ENCODE data around the gene E2F6.

The E2F6 gene

DNA sequence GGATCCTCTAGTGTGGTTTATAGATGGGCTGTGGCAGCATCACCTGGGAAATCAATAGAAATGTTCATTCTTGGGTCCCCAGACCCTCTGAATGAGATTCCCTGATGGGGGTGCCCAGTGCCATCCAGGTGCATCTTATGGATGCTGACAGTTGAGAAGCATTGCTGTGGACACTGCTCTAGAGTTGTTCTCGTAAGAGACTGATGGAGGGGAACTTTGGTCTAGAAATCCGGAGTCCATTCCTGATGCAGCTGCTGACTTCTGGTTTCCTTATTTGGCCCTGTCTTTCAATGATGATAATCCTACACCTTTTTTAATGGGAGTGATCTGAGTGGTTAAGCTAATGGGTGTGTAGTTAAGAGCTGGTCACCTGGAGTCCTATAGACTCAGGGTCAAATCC is 28.3 kb upstream of the E2F6 start:
- Histone ChIP-seq H3K9ac (no peak overlapping the region), H3K4me2 (ENCODE audit: low read length) (no peak overlapping the region), H3K27me3 (ENCODE audit: control insufficient read depth, insufficient read depth, low read length) (no peaks in the 10 kb centered on the region), H3K9me3 (ENCODE audit: control insufficient read depth, low read length) (no peaks in the 10 kb centered on the region), H3K4me3 (ENCODE audit: low read depth, low read length) (no peak overlapping the region), H3K79me2 (no peaks in the 10 kb centered on the region), H2AFZ (no peak overlapping the region), H3K4me1 (peaks cover 11% of the 10 kb centered on the region), H3K36me3 (ENCODE audit: control insufficient read depth, insufficient read depth, low read length) (no peaks in the 10 kb centered on the region), H3K27ac (no peak overlapping the region)
- TF ChIP-seq, protein P1, sequence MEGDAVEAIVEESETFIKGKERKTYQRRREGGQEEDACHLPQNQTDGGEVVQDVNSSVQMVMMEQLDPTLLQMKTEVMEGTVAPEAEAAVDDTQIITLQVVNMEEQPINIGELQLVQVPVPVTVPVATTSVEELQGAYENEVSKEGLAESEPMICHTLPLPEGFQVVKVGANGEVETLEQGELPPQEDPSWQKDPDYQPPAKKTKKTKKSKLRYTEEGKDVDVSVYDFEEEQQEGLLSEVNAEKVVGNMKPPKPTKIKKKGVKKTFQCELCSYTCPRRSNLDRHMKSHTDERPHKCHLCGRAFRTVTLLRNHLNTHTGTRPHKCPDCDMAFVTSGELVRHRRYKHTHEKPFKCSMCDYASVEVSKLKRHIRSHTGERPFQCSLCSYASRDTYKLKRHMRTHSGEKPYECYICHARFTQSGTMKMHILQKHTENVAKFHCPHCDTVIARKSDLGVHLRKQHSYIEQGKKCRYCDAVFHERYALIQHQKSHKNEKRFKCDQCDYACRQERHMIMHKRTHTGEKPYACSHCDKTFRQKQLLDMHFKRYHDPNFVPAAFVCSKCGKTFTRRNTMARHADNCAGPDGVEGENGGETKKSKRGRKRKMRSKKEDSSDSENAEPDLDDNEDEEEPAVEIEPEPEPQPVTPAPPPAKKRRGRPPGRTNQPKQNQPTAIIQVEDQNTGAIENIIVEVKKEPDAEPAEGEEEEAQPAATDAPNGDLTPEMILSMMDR (IDR thresholded peaks at IDR 0.05), result no peak

DNA sequence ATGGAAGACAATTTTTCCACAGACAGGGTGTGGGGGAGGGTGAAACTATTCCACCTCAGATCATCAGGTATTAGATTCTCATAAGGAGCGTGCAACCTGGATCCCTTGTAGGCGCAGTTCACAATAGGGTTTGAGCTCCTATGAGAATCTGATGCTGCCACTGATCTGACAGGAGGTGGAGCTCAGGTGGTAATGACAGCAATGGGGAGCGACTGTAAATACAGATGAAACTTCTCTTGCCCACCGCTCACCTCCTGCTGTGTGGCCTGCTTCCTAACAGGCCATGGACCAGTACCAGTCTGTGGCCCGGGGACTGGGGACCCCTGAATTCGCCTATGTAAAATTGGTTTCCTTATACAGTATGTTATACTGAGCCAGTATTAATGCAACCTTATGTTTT is 27.3 kb upstream of the E2F6 start:
- Histone ChIP-seq H3K9ac (no peak overlapping the region), H2AFZ (no peak overlapping the region), H3K9me3 (ENCODE audit: control insufficient read depth, low read length) (no peaks in the 10 kb centered on the region), H3K27ac (no peak overlapping the region), H3K4me1 (peaks cover 1% of the 10 kb centered on the region), H3K4me3 (ENCODE audit: low read depth, low read length) (no peak overlapping the region), H3K36me3 (ENCODE audit: control insufficient read depth, insufficient read depth, low read length) (no peaks in the 10 kb centered on the region), H3K4me2 (ENCODE audit: low read length) (no peak overlapping the region), H3K27me3 (ENCODE audit: control insufficient read depth, insufficient read depth, low read length) (no peaks in the 10 kb centered on the region), H3K79me2 (no peaks in the 10 kb centered on the region)
- TF ChIP-seq, protein P1 (IDR thresholded peaks at IDR 0.05), result no peak

DNA sequence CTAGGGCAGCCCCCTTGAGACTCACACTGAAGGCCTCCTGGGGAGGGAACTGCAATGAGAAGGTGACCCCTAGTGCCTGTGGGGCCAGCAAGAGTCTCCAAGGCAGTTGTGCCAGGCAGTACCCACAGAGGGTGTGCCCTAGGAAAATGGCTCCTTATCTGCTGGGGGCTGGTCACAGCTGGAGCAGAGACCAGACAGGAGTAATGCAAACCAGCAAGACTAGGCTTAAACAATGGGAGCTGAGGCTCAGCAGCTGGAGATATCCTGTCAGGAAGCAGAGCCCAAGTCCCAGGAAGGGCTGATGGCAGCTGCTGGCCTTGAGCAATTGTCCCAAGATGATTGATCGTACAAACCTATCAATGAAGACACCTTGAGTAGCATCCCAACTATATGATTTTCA is 26.8 kb upstream of the E2F6 start:
- no peak overlapping the region for H3K9ac ChIP-seq
- H3K9me3 ChIP-seq (ENCODE audit: control insufficient read depth, low read length), result no peaks in the 10 kb centered on the region
- no peak overlapping the region for H3K4me3 ChIP-seq (ENCODE audit: low read depth, low read length)
- no peaks in the 10 kb centered on the region for H3K4me1 ChIP-seq
- TF ChIP-seq, protein P1 (IDR thresholded peaks at IDR 0.05), result no peak
- no peaks in the 10 kb centered on the region for H3K36me3 ChIP-seq (ENCODE audit: control insufficient read depth, insufficient read depth, low read length)
- no peak overlapping the region for H3K4me2 ChIP-seq (ENCODE audit: low read length)
- no peak overlapping the region for H3K27ac ChIP-seq
- no peaks in the 10 kb centered on the region for H3K79me2 ChIP-seq
- H3K27me3 ChIP-seq (ENCODE audit: control insufficient read depth, insufficient read depth, low read length), result no peaks in the 10 kb centered on the region
- no peak overlapping the region for H2AFZ ChIP-seq

DNA sequence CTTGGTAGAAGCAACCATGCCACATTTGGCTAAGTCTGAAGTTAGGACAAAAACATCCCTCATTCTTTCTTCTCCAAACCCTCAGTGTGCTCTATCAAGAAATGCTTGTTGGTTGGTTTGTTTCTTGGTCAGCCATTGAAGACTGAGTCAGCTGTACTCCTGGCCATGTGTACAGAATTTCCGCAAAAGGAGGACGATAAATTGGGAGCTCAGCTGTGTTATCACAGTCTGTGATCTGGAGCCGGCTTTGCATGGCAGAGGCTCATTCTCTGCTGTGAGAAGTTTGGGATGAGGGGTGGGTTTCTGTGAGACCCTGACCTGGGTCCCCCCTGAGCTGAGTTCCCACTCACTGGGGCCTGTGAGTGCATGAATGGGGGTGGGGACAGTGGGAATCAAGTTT is 26.3 kb upstream of the E2F6 start:
- H3K4me1 ChIP-seq, result no peaks in the 10 kb centered on the region
- no peak overlapping the region for H2AFZ ChIP-seq
- H3K4me3 ChIP-seq (ENCODE audit: low read depth, low read length), result no peak overlapping the region
- H3K4me2 ChIP-seq (ENCODE audit: low read length), result no peak overlapping the region
- no peaks in the 10 kb centered on the region for H3K79me2 ChIP-seq
- H3K9me3 ChIP-seq (ENCODE audit: control insufficient read depth, low read length), result no peaks in the 10 kb centered on the region
- TF ChIP-seq, protein P1 (IDR thresholded peaks at IDR 0.05), result no peak
- no peak overlapping the region for H3K9ac ChIP-seq
- no peaks in the 10 kb centered on the region for H3K36me3 ChIP-seq (ENCODE audit: control insufficient read depth, insufficient read depth, low read length)
- H3K27me3 ChIP-seq (ENCODE audit: control insufficient read depth, insufficient read depth, low read length), result no peaks in the 10 kb centered on the region
- no peak overlapping the region for H3K27ac ChIP-seq

DNA sequence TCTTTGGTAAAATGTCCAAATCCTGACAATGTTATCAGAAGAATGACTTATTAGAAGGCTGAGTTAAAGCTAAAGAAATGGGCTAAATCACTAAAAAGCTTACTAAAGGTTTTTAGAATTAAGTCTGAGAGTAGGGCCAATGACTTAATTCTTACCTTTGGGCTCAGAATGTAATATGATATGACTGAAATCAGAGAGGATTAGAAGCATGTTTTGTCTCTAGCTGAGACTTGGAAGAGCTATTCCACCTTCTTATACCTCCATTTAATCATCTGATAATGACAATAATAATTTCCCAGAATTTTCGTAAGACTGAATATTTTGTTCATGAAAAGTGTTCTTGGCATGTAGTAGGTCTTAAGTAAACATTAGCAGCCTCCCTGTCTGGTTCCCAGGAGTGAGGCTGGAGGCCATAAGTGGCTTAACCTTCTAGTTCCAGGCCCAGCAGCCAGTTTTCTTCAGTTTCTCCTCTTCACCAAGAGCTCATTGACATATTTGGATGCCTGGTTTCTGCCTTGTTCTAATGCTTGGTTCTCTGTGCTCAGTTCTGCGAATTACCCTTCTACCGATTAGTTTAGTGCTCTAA is 25.5 kb upstream of the E2F6 start:
- no peaks in the 10 kb centered on the region for H3K79me2 ChIP-seq
- H3K27ac ChIP-seq, result no peak overlapping the region
- H3K4me2 ChIP-seq (ENCODE audit: low read length), result peak overlapping the region; percentile 15
- H3K9me3 ChIP-seq (ENCODE audit: control insufficient read depth, low read length), result no peaks in the 10 kb centered on the region
- no peak overlapping the region for H2AFZ ChIP-seq
- no peaks in the 10 kb centered on the region for H3K27me3 ChIP-seq (ENCODE audit: control insufficient read depth, insufficient read depth, low read length)
- no peak overlapping the region for H3K9ac ChIP-seq
- H3K4me3 ChIP-seq (ENCODE audit: low read depth, low read length), result peak overlapping the region; percentile 11
- H3K4me1 ChIP-seq, result no peaks in the 10 kb centered on the region
- H3K36me3 ChIP-seq (ENCODE audit: control insufficient read depth, insufficient read depth, low read length), result no peaks in the 10 kb centered on the region
- TF ChIP-seq, protein P1 (IDR thresholded peaks at IDR 0.05), result no peak
